K562 (cell line): ENCODE results near the gene RAB5B. TPM values are rescaled to one million over a fixed set of nuclear protein-coding genes. Genes with fewer than 3 reads are reported as not detected.
A peak's percentile ranks its signal among the peaks of the same experiment; 100 is the strongest.

Experiments
- NR2C2 ChIP-seq, 2 experiments: fragments of 200-800 bp in 1 of 2; sonication (Bioruptor generic) in 1 of 2; sonication (generic) in 1 of 2; formaldehyde crosslinking in 1 of 2; IDR thresholded peaks; 2 replicates each; pipeline versions ENCODE4 v1.6.1 to v1.8.0; 2016 to 2022; ENCODE audit warnings: mild to moderate bottlenecking in 1 of 2, missing compliant biosample characterization in 1 of 2, missing genetic modification characterization in 1 of 2, missing genetic modification reagents in 1 of 2
- PTTG1 ChIP-seq: fragments of 450-650 bp; IDR thresholded peaks from 2 replicates; pipeline ENCODE4 v1.6.1; 2016; ENCODE audit warnings: low read depth, mild to moderate bottlenecking, missing genetic modification characterization, missing compliant biosample characterization
- SRSF3 ChIP-seq: fragments of 200-400 bp; formaldehyde crosslinking; IDR thresholded peaks from 2 replicates; pipeline ENCODE4 v1.6.1; 2016; ENCODE audit warnings: mild to moderate bottlenecking, low read length, moderate library complexity; ENCODE audit not compliant: insufficient read depth
- ZBTB7A ChIP-seq: IDR thresholded peaks from 2 replicates; pipeline ENCODE4 v1.6.1; 2011; ENCODE audit warnings: low read depth, mild to moderate bottlenecking, low read length, moderate library complexity, borderline replicate concordance; ENCODE audit not compliant: control insufficient read depth
- polyA plus RNA-seq, 8 experiments: library from polyadenylated mRNA; depleted of rRNA in 4 of 8; stranded (reverse) in 5 of 8; unstranded in 3 of 8; fragments of >200 nt; fragmentation: Nextera tagmentation in 2 of 8; fragmentation: Illumina TruSeq in 1 of 8; extraction: Ambion mirVana in 2 of 8; extraction: Trizol in 1 of 8; gene quantifications; 2 replicates each; pipeline versions ENCODE4 v1.2.1 to v1.2.3, GENCODE V29; 2011 to 2014; ENCODE audit warnings: inconsistent platforms in 1 of 8, missing spikeins in 1 of 8
- total RNA-seq, 7 experiments: library from RNA; depleted of rRNA in 6 of 7; stranded (reverse); fragments of >200 nt in 6 of 7; fragmentation: Illumina TruSeq in 2 of 7; extraction: Trizol in 2 of 7; gene quantifications; 2 replicates each; pipeline versions ENCODE4 v1.2.1 to v1.2.3, GENCODE V29; 2011 to 2021; ENCODE audit warnings: low replicate concordance in 1 of 7
- TF ChIP-seq, protein P1 (sequence below), 2 experiments: fragments of 450-650 bp in 1 of 2; sonication (generic) in 1 of 2; formaldehyde crosslinking in 1 of 2; IDR thresholded peaks; 2 replicates each; pipeline versions ENCODE4 v1.7.1 to v1.9.0; 2016 to 2022; ENCODE audit warnings: inconsistent platforms in 1 of 2, mild to moderate bottlenecking in 1 of 2, missing genetic modification reagents in 1 of 2
- TF ChIP-seq, protein P2 (sequence below): fragments of 450-650 bp; IDR thresholded peaks from 2 replicates; pipeline ENCODE4 v1.6.1; 2016; ENCODE audit warnings: low read depth

Gene RAB5B
- total and polyA plus RNA-seq, 9 of the 15 experiments (the other 6 are each of a cell fraction or from before 2014, with no cell fraction given) = 6.8 to 73.8 (median 25.2) TPM

DNA sequence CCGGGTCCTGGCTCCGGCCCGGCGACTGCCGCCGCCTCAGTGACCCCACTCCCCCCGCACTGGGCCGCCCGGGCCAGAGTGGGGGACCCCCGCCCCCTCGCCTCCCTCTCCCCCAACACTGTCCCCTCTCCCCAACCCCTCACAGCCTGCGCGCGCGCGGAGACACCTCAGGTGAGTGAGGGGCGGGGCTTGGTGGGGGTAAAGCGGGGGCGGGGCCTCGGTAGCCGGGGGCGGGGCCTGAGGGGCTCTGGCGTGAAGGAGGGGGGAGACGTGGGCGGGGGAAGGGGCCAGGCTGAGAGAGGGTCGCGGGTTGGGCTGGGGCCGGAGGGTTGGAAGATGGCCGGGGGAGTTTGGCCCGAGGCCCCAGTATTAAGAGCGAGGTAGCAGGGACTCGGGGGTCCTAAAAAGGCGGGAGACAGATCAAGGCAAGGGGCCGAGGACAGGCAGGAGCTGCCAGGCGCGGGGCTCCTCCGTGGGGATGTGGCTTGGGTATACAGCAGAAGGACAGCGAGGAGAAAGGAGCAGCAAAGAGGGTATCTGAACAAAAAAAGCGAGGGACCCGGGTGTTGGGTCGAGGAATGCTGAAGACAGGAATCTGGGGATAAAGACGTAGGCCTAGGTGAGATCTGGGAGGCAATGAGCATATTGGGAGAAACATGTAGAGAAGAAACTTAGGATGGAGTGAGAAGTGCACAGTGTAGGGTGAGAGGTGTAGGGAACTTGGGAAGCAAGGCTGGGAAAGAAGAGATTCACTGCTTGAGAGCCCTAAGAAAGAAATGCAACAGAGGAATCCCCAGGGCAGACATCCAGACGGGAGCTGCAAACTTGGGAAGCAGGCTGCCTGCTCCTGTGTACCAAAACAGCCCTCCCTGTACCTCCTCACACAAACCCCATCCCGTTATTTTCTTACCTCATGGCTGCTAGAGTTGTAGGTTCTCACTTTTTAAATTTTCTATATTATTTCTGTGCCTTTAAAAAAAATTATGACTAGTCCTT is 34.0 kb downstream of the RAB5B start (continued):
- TF ChIP-seq, protein P1, sequence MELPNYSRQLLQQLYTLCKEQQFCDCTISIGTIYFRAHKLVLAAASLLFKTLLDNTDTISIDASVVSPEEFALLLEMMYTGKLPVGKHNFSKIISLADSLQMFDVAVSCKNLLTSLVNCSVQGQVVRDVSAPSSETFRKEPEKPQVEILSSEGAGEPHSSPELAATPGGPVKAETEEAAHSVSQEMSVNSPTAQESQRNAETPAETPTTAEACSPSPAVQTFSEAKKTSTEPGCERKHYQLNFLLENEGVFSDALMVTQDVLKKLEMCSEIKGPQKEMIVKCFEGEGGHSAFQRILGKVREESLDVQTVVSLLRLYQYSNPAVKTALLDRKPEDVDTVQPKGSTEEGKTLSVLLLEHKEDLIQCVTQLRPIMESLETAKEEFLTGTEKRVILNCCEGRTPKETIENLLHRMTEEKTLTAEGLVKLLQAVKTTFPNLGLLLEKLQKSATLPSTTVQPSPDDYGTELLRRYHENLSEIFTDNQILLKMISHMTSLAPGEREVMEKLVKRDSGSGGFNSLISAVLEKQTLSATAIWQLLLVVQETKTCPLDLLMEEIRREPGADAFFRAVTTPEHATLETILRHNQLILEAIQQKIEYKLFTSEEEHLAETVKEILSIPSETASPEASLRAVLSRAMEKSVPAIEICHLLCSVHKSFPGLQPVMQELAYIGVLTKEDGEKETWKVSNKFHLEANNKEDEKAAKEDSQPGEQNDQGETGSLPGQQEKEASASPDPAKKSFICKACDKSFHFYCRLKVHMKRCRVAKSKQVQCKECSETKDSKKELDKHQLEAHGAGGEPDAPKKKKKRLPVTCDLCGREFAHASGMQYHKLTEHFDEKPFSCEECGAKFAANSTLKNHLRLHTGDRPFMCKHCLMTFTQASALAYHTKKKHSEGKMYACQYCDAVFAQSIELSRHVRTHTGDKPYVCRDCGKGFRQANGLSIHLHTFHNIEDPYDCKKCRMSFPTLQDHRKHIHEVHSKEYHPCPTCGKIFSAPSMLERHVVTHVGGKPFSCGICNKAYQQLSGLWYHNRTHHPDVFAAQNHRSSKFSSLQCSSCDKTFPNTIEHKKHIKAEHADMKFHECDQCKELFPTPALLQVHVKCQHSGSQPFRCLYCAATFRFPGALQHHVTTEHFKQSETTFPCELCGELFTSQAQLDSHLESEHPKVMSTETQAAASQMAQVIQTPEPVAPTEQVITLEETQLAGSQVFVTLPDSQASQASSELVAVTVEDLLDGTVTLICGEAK (IDR thresholded peaks at IDR 0.05) = 0 out of 2 replicates have a peak, but pooled peaks have one; percentile 30
- TF ChIP-seq, protein P1 (CRISPR knock-in tag; IDR thresholded peaks at IDR 0.05) = no peak
- TF ChIP-seq NR2C2 (CRISPR knock-in tag; IDR thresholded peaks at IDR 0.05) (no peak), NR2C2 (tag; IDR thresholded peaks at IDR 0.05) (peak; percentile 5; the same call in 1 of the 2 replicates), PTTG1 (tag) (no peak), SRSF3 (no peak), ZBTB7A (peak; percentile 31; the same call in 1 of the 2 replicates)
- TF ChIP-seq, protein P2, sequence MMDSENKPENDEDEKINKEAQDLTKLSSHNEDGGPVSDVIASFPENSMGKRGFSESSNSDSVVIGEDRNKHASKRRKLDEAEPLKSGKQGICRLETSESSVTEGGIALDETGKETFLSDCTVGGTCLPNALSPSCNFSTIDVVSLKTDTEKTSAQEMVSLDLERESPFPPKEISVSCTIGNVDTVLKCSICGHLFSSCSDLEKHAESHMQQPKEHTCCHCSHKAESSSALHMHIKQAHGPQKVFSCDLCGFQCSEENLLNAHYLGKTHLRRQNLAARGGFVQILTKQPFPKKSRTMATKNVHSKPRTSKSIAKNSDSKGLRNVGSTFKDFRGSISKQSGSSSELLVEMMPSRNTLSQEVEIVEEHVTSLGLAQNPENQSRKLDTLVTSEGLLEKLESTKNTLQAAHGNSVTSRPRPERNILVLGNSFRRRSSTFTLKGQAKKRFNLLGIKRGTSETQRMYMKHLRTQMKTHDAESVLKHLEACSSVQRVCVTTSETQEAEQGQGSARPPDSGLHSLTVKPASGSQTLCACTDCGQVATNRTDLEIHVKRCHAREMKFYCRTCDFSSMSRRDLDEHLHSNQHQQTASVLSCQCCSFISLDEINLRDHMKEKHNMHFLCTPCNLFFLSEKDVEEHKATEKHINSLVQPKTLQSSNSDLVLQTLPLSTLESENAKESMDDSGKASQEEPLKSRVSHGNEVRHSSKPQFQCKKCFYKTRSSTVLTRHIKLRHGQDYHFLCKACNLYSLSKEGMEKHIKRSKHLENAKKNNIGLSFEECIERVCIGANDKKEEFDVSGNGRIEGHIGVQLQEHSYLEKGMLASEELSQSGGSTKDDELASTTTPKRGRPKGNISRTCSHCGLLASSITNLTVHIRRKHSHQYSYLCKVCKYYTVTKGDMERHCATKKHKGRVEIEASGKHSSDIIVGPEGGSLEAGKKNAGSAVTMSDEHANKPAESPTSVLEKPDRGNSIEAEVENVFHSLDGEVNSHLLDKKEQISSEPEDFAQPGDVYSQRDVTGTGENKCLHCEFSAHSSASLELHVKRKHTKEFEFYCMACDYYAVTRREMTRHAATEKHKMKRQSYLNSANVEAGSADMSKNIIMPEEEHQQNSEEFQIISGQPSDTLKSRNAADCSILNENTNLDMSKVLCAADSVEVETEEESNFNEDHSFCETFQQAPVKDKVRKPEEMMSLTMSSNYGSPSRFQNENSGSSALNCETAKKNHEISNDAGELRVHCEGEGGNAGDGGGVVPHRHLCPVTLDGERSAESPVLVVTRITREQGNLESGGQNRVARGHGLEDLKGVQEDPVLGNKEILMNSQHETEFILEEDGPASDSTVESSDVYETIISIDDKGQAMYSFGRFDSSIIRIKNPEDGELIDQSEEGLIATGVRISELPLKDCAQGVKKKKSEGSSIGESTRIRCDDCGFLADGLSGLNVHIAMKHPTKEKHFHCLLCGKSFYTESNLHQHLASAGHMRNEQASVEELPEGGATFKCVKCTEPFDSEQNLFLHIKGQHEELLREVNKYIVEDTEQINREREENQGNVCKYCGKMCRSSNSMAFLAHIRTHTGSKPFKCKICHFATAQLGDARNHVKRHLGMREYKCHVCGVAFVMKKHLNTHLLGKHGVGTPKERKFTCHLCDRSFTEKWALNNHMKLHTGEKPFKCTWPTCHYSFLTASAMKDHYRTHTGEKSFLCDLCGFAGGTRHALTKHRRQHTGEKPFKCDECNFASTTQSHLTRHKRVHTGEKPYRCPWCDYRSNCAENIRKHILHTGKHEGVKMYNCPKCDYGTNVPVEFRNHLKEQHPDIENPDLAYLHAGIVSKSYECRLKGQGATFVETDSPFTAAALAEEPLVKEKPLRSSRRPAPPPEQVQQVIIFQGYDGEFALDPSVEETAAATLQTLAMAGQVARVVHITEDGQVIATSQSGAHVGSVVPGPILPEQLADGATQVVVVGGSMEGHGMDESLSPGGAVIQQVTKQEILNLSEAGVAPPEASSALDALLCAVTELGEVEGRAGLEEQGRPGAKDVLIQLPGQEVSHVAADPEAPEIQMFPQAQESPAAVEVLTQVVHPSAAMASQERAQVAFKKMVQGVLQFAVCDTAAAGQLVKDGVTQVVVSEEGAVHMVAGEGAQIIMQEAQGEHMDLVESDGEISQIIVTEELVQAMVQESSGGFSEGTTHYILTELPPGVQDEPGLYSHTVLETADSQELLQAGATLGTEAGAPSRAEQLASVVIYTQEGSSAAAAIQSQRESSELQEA = peak; percentile 28; the same call in 1 of the 2 replicates
